ENCODE data around the gene MX2. TPM values are rescaled to one million over a fixed set of nuclear protein-coding genes. Genes with fewer than 3 reads are reported as not detected.
A peak's percentile ranks its signal among the peaks of the same experiment; 100 is the strongest.

Gene MX2
- total and polyA plus RNA-seq, 2 donors (not counting 1 experiment from before 2014, with no cell fraction given): 51.2 to 64.3 TPM

DNA sequence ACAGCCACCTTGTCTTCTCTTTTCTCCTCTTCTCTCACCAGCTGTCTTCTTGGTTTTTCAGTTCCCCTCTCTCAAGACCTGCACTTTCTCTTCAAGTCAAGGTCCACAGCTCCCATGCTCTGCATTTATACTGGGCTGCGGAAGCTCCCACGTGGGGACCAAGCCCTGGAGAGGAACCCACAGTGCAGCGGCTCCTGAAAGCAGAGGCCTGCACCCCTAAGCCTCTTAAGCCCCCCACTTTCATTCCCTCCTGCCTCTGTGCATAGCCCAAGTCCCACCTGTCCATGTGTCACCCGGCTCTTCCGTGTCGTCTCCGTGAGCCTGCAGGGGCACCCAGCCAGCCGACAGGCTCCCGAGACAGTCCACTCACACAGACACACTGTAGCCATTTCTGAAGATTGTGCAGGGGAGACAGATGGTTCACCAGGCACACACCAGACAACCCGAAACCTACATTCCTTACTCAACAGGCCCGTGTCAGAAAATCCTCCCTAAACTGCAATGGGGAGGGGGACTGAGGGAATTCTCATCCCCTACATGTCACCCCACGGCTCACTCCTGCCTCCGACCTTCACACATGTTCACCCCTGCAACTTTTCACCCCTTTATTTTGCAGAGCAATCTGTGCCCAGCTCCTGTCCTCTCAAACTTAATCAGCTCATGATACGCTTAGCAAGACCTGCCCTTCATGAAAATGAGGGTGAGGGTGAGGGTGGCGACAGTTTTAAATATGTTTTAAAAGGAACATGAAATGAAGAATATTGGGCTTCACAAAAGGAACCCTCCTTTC, 6.3 kb downstream of the MX2 start:
- intact Hi-C loops (cut with micrococcal nuclease): loop anchor here (2.0 to 10.0 kb wide), 5 partner anchors 59 to 867 kb away; partner anchors contain the start of gene MX1
- Histone ChIP-seq H3K4me2 (replicated peaks; ENCODE audit: low read depth, low read length, poor library complexity, severe bottlenecking) (peak overlapping the region; percentile 80), H4K20me1 (ENCODE audit: control insufficient read depth, insufficient read depth, low read length, poor library complexity, severe bottlenecking) (no peaks in the 10 kb centered on the region), H3K27me3 (replicated peaks in 1 of 4; ENCODE audit: control extremely low read depth in 1 of 4, control insufficient read depth in 3 of 4, insufficient read depth in 4 of 4, low read length in 3 of 4) (no peaks in the 10 kb centered on the region), H3K9me3 (ENCODE audit: control extremely low read depth in 1 of 3, control insufficient read depth in 2 of 3, insufficient read depth in 1 of 3, low read length in 2 of 3) (no peaks in the 10 kb centered on the region), H3K27ac (ENCODE audit: low read length in 2 of 2) (peak overlapping the region; percentile 69 to 88), H3K79me2 (ENCODE audit: control insufficient read depth, insufficient read depth, low read length) (peaks cover 69% of the 10 kb centered on the region), H3K9ac (ENCODE audit: low read length) (peak overlapping the region; percentile 57), H3K4me1 (ENCODE audit: control insufficient read depth in 2 of 2, insufficient read depth in 2 of 2, low read length in 2 of 2) (peaks cover 74 to 81% of the 10 kb centered on the region in 2 donors), H2AFZ (ENCODE audit: insufficient read depth, low read depth, low read length, poor library complexity, severe bottlenecking) (peak overlapping the region; percentile 72), H3K4me3 (ENCODE audit: control extremely low read depth in 1 of 5, extremely low read depth in 1 of 5, insufficient read depth in 1 of 5, low read depth in 2 of 5, low read length in 4 of 5) (peak overlapping the region in 4 of 5 experiments; percentile 32 to 81 (median 60)), H3K36me3 (replicated peaks in 1 of 2; ENCODE audit: control extremely low read depth in 1 of 2, control insufficient read depth in 1 of 2, extremely low read depth in 1 of 2, insufficient read depth in 2 of 2, low read length in 1 of 2) (peaks cover 0 to 19% of the 10 kb centered on the region in 2 experiments)
- WGBS (ENCODE audit: insufficient coverage): 30% methylated on average over 11 of the region's 15 CpGs
- no peak for TF ChIP-seq EZH2 (IDR thresholded peaks at IDR 0.05; ENCODE audit: borderline replicate concordance, insufficient read depth, low read depth, low read length, poor library complexity, severe bottlenecking)
- TF ChIP-seq, protein P1, sequence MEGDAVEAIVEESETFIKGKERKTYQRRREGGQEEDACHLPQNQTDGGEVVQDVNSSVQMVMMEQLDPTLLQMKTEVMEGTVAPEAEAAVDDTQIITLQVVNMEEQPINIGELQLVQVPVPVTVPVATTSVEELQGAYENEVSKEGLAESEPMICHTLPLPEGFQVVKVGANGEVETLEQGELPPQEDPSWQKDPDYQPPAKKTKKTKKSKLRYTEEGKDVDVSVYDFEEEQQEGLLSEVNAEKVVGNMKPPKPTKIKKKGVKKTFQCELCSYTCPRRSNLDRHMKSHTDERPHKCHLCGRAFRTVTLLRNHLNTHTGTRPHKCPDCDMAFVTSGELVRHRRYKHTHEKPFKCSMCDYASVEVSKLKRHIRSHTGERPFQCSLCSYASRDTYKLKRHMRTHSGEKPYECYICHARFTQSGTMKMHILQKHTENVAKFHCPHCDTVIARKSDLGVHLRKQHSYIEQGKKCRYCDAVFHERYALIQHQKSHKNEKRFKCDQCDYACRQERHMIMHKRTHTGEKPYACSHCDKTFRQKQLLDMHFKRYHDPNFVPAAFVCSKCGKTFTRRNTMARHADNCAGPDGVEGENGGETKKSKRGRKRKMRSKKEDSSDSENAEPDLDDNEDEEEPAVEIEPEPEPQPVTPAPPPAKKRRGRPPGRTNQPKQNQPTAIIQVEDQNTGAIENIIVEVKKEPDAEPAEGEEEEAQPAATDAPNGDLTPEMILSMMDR (IDR thresholded peaks at IDR 0.05): no peak
- Mint-ChIP-seq H3K27ac (peak overlapping the region; percentile 87), H3K4me1 (peaks cover 85% of the 10 kb centered on the region), H3K4me3 (peak overlapping the region; percentile 74), H3K9me3 (ENCODE audit: insufficient read depth) (no peaks in the 10 kb centered on the region), H3K27me3 (no peaks in the 10 kb centered on the region)
- peak; percentile 86 for DNase-seq
- ChIA-PET CTCF (interaction anchor here (0.6 to 4.1 kb wide), 14 partner anchors 9 to 449 kb away, joined by 3 to 46 read pairs (median 4); partner anchors contain the start of gene MX1), POLR2A (interaction anchor here (0.8 to 2.7 kb wide), 4 partner anchors 55 to 85 kb away, joined by 3 to 17 read pairs (median 4); partner anchors contain the start of gene MX1)
- peak; percentile 77 for ATAC-seq (ENCODE audit: low read depth)

Data from B cell (primary cell).